GM18858 (cell line): Measurements from ENCODE around the gene NUDT9.
"Not testable (repeated sequence)": the region's sequence is repeated elsewhere in the genome, so short reads cannot be mapped to it uniquely, and the experiment has no call there.

Experiments used
- ATAC-seq: cut with Tn5 transposase; IDR thresholded peaks from one replicate; pipeline ENCODE4 v1.9.1; 2021; ENCODE audit not compliant: unreplicated experiment

Gene NUDT9, protein sequence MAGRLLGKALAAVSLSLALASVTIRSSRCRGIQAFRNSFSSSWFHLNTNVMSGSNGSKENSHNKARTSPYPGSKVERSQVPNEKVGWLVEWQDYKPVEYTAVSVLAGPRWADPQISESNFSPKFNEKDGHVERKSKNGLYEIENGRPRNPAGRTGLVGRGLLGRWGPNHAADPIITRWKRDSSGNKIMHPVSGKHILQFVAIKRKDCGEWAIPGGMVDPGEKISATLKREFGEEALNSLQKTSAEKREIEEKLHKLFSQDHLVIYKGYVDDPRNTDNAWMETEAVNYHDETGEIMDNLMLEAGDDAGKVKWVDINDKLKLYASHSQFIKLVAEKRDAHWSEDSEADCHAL

DNA sequence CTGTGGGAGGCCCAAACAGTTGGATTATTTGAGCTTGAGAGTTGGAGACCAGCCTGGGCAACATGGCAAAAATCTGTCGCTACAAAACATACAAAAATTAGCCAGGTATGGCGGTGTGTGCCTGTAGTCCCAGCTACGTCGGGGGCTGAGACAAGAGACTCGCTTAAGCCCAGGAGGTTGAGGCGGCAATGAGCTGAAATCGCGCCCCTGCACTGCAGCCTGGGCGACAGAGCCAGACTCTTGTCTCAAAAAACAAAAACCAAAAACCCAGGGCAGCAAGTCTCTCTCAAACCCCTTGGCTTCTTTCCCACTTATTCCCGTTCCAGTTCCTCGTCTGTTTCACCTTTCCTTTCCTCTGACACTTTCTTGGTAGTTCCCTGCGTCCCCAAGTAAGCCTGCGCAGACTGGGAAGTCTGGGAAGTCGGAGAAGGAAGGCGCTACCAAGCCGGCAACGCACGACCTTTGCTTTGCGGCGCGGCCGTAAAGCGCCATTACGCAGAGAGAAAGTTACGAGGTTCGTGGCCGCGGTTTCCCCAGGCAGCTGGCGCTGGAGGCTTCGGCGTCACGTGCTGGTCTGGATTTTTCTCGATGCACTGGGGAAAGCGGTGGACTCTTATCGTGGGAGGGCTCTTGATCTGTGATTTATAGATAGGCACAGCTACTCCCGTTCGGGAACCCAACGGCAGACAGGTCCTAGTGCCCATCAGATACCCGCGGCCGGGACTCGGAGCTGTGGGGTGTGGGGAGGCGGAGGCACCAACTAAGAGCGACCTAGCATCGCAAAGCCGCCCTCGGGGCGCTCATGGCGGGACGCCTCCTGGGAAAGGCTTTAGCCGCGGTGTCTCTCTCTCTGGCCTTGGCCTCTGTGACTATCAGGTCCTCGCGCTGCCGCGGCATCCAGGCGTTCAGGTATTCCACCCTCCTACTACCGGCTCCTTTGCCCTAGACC lies at the start of gene NUDT9:
NUDT9 (plus strand) TSS at position 470 of the 949 bp plus-strand sequence; CDS start at position 803, 333 bp downstream.
- ATAC-seq = peak; percentile 78

DNA sequence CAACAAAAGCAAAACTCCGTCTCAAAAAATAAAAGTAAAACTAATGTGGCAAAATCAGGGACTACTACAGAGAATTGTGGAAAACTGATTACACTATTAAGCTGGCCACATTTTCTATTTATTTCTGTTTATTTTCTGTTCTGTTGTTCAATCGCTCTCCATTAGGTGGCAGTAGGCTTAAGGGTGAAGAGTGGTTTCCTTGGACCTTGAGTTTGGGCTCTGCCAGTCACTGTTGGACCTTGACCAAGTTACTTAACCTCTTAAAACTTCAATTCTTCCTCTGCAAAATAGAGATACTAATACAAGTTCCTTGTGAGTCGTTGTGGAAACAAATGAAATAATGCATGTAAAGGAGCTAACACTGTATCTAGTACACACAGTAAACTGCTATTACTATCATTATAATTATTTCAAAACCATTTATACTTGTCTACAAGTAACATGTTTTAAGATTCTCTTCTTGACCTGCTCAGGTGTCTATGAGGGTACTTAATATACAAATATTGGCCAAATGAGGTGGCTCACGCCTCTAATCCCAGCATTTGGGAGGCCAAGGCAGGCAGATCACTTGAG lies 46.6 kb upstream of the NUDT9 start:
- no peak for ATAC-seq

DNA sequence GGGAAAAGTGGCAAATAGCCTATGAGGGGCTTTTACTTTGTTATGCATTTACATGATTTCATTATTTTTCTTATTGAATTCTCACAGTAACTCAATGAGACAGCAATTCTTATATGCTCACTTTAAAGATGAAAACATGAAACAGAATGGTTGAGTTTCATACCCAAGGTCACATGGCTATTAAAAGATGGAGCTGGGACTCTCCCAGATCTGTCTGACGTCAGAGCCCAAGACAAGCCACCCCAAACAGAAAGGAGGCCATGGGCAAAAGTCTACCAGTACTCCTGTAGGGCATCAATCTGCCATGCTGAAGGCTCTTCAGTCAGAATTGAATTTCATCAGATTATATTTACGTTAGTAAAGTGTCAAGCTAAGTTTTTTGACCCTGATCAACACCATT lies 44.6 kb upstream of the NUDT9 start:
- no peak for ATAC-seq

DNA sequence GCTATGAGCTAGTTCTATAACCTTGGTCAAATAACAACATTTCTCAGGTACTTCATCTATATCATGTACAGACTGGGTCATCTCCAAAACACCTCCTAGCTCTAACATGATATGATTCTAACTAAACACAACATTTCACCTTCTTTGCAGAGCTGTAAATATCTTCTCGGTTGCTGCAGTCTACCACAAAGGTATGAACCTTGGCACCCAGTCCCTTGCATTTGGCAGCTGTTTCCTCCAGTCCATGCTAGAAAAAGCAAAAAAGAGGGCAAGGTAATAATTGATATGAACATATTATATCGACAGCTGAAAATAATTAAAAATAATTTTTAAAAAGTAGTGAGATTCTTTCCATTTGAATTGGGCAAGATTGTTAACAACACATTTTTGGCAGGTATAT lies 40.3 kb upstream of the NUDT9 start:
- ATAC-seq = no peak

DNA sequence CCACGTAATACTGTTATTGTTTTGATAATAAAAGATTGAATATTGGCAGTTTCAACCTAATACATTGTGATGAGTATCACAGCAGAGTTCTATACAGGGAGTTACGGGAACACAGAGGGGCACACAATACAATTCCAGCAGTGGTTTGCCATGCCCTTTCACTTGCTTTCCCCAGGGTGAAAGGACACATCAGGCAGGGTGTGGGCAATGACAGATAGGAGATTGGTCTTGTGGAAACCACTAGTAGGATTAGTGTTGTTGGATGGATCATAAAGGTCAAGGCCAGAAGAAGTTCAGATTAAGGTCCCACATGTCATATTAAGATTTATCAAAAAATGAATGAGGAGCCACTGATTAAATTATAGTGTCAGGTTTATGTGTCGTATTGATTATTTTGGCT lies 39.4 kb upstream of the NUDT9 start:
- ATAC-seq = no peak

DNA sequence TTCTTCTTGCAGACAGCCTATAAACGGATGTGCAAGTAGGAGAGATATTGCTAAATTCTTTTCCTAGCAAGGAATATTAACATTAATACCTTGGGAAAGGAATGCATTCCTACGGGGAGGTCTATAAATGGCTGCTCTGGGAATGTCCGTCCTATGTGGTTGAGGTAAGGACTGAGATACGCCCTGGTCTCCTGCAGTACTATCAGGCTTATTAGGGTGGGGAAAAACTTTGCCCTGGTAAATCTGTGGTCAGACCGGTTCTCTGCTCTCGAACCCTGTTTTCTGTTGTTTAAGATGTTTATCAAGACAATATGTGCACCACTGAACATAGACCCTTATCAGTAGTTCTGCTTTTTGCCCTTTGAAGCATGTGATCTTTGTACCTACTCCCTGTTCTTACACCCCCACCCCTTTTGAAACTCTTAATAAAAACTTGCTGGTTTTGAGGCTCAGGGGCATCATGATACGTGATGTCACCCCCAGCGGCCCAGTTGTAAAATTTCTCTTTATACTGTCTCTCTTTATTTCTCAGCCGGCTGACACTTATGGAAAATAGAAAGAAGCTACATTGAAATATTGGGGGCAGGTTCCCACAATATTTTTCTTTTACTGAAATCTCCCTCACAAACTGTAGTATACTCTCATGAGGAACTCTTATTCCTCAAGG lies 37.8 kb upstream of the NUDT9 start:
- not testable (repeated sequence) for ATAC-seq

DNA sequence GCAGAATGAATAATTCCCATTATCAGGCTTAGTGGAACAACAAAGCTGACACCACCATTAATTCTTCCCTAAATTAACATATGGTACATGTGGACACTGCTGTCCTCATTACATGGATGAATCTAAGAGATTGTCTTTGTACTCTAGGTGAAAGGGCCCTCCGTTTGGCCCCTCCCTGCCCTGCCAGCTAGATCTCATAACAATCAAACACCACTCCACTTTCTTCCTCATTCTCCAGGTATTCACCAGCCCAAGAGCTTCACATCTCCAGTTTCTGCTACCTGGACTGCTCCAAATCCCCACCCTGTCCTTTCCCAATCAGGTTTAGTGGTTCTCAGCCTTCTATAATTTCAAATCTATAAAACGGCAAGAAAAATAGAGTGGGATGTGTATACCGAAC lies 35.1 kb upstream of the NUDT9 start:
- ATAC-seq = no peak

DNA sequence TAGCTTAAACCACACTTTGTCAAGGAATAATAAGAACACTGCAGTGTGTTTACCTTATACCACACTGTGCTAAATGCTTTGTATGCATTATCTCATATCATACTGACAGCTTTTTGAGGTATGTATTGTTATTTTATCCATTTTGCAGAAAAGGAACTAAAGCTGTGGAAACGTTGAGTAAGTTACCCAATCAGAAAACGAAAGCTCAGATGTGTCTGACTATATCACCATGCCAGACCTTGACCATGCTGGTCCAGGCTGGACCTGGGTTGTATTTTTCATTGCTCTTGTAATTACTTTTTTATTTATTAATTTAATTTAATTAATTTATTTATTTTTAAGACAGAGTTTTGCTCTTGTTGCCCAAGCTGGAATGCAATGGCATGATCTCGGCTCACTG lies 33.5 kb upstream of the NUDT9 start:
- ATAC-seq = no peak

DNA sequence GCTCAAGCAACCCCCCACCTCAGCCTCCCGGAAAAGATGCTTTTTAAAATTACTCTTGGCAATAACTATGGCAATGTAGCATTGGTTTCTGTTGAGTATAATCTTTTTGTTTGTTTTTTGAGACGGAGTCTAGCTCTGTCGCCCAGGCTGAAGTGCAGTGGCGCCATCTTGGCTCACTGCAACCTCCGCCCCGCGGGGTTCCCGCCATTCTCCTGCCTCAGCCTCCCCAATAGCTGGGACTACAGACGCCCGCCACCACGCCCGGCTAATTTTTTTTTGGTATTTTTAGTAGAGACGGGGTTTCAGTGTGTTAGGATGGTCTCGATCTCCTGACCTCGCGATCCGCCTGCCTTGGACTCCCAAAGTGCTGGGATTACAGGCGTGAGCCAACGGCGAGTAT lies 32.3 kb upstream of the NUDT9 start:
- not testable (repeated sequence) for ATAC-seq

DNA sequence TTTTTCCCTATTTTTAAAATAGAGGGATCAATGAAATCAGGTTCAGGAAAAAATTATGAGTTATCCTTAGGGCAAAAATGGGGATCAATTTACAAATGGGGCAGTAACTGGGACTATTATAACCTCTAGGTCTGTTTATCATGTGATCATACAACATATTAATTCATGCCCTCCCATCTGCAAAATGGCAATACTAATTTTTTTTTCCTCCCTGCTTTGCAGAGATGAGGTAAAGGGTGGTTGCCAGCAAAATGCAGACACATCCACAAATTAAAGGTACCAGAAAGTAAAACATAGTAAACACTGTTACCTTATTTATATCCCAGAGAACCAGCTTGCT lies 31.9 kb upstream of the NUDT9 start:
- no peak for ATAC-seq

DNA sequence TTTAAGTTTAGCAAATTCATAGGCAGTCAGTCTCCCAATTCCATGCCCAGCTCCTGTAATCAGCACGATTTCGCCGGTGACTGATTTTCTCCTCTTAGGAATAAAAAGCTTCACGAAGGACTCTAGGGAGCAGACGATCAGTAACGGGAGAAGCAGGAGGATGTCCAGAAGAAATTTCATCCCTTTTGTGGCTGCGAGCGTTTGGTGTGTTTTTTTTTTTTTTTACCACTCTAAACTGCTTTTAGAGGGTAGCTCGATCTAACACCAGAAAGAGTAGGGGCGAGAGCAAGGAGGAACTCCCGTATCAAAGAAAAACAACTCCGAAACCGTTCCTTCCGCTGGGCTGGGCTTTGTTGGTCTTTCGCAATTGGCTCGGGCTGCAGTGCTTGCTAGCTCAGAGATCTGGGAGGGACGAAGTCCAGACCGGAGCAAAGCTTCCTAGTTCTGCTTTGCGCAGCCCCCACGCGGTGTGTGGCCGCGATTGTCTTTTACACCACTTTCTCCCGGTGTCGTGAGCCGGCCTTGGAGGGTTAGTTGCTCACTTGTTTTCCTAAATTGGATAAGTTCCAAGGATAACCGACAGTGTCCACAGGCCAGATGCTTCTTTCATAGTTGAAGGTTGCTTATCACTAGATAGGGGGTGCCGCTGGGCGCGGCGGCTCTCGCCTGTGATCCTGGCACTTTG lies 31.3 kb upstream of the NUDT9 start, which contains the start of gene HSD17B11:
HSD17B11 (minus strand) TSS at position 298 of the 685 bp plus-strand sequence; CDS start at position 180, 118 bp downstream.
- ATAC-seq = peak; percentile 99

DNA sequence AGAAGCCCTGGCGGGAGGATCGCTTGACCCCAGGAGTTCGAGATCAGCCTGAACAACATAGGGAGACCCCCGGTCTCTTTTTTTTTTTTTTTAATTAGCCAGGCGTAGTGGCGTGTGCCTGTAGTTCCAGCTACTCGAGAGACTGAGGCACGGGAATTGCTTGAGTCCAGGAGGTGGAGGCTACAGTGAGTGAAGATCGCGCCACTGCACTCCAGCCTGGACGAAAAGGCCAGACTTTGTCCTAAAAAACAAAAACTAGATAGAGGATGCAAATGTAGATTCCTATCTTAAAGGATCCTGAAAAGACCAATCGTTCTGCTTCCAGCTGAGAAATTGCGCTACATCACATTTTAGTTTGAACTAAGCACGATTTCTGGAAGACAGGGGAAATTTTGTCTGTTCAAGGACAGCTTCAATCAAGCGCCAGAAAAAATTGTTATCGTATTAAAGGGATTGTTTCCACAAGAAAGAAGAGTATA lies 30.8 kb upstream of the NUDT9 start:
- ATAC-seq = no peak

DNA sequence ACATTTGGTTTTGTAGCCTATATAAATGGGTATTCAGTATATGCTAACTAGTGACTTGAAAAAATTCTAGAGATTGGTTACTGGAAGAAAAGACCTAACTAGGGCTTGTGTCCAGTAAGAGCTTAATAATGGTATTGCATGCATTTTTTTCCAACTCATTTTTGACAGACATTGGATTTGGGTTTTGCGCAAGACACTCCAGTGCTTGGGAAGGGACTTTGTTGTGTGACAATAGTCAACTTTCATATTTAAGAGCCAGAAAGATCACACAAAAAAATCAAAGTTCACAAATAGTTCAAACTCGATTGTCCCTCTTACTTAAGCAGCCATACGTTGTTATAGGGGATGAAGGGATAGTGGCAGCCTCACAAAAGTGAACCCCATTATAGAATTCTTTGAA lies 30.2 kb upstream of the NUDT9 start:
- no peak for ATAC-seq

DNA sequence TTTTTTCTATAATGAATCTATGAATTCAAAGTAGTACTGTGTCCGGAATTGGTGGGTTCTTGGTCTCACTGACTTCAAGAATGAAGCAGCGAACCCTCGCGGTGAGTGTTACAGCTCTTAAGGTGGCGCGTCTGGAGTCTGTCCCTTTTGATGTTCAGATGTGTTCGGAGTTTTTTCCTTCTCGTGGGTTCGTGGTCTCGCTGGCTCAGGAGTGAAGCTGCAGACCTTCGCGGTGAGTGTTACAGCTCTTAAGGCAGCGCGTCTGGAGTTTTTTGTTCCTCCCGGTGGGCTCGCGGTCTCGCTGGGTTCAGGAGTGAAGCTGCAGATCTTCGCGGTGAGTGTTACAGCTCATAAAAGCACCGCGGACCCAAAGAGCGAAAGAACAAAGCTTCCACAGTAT lies 27.3 kb upstream of the NUDT9 start:
- ATAC-seq = not testable (repeated sequence)

DNA sequence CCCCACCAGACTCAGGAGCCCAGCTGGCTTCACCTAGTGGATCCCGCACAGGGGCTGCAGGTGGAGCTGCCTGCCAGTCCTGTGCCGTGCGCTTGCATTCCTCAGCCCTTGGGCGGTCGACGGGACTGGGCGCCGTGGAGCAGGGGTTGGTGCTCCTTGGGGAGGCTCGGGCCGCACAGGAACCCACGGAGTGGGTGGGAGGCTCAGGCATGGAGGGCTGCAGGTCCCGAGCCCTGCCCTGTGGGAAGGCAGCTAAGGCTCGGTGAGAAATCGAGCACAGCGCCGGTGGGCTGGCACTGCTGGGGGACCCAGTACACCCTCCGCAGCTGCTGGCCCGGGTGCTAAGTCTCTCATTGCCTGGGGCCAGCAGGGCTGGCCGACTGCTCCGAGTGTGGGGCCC lies 26.5 kb upstream of the NUDT9 start:
- ATAC-seq = not testable (repeated sequence)

DNA sequence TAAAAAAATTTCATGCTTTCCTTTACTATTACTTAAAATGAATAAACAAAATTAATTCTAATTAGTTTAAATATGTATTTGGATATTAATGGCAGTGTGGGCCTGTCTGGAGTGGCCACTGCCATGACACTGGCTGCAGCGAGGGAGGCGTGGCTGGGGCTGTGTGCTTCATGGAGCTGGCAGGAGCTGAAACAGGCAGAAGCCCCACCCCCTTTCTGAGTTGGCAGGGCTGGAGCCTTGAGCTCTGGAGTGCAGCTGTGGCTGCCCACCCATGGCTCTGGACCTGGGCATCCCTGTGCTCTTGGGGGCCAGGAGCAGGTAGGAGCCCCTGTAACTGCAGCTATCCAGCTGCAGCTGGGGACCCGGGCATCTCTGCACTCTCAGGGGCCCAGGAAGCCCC lies 23.2 kb upstream of the NUDT9 start:
- ATAC-seq = no peak

DNA sequence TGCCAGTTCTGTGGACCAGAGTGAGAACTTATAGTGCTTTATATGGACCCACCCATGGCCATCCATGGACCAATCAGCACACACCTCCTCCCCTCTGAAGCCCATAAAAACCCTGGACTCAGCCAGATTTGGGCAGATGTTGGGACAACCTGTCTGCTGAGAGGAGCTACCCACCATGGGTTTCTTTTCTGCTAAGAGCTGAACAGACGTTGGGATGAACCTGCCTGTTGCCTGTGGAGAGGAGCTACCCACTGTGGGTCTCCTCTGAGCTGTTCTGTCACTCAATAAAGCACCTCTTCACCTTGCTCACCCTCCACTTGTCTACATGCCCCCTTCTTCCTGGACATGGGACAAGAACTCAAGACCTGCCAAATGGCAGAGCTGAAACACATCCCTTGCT lies 22.4 kb upstream of the NUDT9 start:
- no peak for ATAC-seq

DNA sequence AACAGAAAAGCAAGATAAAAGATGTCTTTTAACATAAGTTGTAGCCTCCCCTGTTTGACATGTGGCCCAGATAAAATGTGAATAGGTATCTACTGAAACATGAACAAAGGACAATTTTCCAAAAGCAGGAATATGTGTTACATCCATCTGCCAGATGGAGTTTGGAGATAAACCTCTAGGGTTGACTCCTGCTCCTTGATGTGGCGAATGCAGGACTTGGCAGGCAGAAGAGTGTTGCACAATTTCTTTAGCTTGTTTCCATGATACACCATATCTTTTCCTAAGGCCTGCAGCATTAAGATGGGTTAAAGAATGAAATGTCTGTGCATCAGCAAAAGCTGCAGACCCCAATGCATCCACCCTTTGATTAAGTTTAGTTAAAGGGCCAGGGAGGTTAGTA lies 18.6 kb upstream of the NUDT9 start:
- not testable (repeated sequence) for ATAC-seq

DNA sequence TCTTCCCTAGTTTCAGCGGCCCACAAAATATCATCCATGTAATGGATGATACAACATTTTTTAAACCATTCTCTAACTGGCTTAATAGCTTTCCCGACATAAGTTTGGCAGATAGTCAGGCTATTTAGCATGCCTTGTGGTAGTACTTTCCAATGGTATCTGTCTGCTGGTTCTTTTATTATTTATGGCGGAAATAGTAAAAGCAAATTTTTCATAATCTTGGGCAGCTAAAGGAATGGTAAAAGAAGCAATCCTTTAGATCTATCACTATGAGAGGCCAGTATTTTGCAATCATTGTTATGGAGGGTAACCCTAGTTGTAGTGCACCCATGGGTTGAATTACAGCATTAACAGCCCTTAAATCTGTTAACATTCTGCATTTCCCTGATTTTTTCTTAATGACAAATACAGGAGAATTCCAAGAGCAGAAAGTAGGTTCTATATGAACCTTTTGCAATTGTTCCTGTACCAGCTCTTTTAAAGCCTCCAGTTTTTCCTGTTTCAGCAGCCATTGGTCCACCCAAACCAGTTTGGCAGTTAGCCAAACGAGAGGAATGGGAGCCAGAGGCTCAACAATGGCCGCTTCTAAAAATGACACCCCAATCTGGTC lies 17.1 kb upstream of the NUDT9 start:
- no peak for ATAC-seq

DNA sequence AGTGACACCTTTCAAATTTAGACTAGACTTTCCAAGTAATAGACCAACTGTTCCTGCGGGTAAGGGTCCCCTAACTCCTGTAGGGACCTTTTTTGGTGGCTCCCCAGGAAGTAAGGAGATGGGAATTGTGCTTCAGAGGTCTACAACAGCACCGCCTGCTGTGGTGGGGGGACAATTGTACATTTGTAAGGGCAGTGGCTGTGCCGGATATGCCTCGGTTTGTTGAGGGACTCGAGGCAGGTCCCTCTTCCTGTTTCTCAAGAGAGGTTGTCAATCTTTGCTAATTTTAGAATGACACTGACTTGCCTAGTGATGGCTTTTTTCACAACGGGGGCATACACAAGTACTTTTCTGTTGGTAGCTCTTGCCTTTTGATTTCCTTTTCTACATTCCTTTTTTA lies 15.9 kb upstream of the NUDT9 start:
- ATAC-seq = no peak
